ENCODE data around the gene PLAAT4.

The PLAAT4 gene

GRCh38 chr11:63508745-63509144 lies 27.9 kb upstream of the PLAAT4 start:
- no peak overlapping the region for H3K4me3 ChIP-seq (replicated peaks; ENCODE audit: low read depth, low read length)
- TF ChIP-seq, protein P1, sequence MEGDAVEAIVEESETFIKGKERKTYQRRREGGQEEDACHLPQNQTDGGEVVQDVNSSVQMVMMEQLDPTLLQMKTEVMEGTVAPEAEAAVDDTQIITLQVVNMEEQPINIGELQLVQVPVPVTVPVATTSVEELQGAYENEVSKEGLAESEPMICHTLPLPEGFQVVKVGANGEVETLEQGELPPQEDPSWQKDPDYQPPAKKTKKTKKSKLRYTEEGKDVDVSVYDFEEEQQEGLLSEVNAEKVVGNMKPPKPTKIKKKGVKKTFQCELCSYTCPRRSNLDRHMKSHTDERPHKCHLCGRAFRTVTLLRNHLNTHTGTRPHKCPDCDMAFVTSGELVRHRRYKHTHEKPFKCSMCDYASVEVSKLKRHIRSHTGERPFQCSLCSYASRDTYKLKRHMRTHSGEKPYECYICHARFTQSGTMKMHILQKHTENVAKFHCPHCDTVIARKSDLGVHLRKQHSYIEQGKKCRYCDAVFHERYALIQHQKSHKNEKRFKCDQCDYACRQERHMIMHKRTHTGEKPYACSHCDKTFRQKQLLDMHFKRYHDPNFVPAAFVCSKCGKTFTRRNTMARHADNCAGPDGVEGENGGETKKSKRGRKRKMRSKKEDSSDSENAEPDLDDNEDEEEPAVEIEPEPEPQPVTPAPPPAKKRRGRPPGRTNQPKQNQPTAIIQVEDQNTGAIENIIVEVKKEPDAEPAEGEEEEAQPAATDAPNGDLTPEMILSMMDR (IDR thresholded peaks at IDR 0.05; ENCODE audit: low read length, missing control alignments) = no peak
- no peak for DNase-seq (ENCODE audit: low read depth)

DNA sequence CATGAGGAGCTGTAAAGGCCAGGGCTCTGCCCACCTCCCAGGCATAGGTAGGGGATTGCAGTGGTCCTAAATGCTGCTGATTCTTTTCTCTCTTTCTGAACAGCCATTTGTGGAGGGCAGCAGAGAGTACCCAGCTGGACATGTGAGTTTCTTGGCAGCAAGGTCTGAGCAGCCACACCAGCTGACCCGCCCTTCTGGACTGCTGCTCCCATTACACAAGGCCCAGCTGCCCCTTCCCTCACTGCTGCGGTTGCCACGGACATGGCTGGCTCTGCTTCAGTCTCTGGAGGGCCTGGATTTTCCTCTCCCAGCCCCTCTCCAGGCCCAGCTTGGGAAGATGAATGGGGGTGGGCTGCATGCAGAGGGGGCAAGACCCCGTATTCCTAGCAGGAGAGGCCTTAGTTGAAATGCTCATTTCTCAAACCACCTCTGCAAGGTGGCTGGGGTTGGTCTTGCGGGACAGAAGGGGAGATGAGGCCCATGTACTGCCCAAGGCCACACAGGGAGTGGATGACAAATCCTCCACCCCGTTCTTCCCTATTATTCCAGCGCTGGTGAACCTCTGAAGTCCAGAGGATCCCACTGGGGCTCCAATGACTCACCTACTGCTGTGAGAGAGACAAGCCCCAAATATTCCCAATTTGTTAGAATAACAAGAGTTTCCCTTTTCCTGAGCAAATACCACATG lies 26.1 kb upstream of the PLAAT4 start:
- no peak overlapping the region for H3K4me3 ChIP-seq (replicated peaks; ENCODE audit: low read depth, low read length)
- DNase-seq (ENCODE audit: low read depth) = peak; percentile 53
- TF ChIP-seq, protein P1 (IDR thresholded peaks at IDR 0.05; ENCODE audit: low read length, missing control alignments) = no peak

DNA sequence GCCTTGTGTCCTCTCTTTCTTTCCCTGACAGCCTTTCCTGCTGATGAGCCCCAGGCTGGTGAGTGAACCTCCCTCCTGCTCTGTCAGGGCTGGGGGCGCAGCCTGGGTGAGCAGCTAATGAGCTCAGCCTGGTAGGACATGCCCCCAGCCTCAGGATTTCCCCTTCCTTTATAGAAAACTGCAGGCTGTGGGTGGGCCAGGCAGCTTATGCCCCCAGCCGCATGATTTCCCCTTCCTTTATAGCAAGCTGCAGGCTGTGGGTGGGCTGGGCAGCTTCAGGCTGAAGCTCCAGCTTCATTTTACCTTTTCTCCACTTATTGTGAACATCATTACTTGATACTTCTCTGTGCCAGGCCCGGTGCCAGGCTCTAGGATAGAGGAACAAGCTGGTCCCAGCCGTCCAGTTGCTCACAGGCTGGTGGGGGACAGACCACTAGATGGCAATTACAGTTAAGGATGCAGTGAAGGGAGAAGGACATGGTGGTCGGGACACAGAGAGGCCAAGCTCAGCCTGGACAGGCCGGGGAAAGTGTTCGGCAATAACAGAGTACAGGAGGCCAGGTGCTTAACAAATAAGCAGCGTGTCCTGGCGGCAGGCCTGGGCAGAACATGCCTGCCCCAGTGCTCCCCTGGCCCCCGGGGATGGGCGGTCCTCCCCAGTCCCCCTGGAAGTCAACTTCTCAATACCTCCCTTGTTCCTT lies 25.4 kb upstream of the PLAAT4 start:
- DNase-seq (ENCODE audit: low read depth) = no peak
- TF ChIP-seq, protein P1 (IDR thresholded peaks at IDR 0.05; ENCODE audit: low read length, missing control alignments) = no peak
- H3K4me3 ChIP-seq (replicated peaks; ENCODE audit: low read depth, low read length) = no peak overlapping the region

DNA sequence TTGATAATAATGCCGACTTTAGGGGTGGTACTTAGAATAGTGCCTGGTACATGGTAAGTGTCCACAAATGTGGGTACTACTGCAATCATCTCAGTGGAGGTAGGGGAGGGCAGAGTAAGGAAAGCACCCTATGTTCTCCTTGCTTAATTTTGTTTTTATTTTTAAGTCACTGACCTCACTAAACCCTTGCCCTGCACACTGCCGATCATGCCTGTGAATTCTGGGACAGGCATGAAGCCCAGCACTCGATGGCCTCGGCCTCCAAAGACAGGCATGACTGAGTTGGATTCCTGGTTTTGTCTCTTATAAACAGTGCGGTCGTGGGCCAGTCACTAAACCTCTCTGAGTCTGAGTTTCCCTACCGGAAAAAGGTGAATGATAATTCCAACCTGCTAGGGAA lies 23.8 kb upstream of the PLAAT4 start:
- no peak overlapping the region for H3K4me3 ChIP-seq (replicated peaks; ENCODE audit: low read depth, low read length)
- DNase-seq (ENCODE audit: low read depth) = no peak
- TF ChIP-seq, protein P1 (IDR thresholded peaks at IDR 0.05; ENCODE audit: low read length, missing control alignments) = no peak

DNA sequence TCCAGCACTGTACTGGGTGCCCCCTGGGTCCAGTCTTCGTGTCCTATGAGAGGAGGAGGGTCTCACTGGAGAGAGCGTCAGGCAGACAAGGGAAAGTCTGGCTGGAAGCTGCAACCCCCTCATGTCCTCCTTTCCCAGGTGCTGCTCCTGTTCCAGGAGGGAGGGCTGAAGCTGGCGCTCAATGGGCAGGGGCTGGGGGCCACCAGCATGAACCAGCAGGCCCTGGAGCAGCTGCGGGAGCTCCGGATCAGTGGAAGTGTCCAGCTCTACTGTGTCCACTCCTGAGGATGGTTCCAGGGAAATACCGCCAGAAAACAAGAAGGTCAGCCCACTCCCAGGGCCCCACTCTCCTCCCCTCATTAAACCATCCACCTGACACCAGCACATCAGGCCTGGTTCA lies 20.5 kb upstream of the PLAAT4 start:
- no peak overlapping the region for H3K4me3 ChIP-seq (replicated peaks; ENCODE audit: low read depth, low read length)
- TF ChIP-seq, protein P1 (IDR thresholded peaks at IDR 0.05; ENCODE audit: low read length, missing control alignments) = no peak
- DNase-seq (ENCODE audit: low read depth) = no peak

DNA sequence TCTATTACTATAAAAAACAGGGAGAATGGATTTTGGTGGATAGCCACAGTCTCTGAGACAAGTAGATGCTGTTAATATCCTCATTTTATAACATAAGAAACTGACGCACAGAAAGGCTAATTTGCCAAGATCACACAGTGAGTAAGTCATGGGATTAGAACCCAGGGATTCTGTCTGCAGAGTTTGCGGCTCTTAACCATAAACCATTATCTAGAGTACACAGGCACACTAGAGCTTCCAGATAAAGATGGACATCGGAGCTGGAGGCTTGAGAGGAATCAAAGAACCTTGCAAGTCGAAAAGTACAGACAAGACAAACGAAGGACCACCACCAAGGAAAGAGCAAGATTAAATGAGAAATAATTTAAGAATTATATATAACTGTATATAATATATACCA lies 19.5 kb upstream of the PLAAT4 start:
- TF ChIP-seq, protein P1 (IDR thresholded peaks at IDR 0.05; ENCODE audit: low read length, missing control alignments) = no peak
- DNase-seq (ENCODE audit: low read depth) = no peak
- no peak overlapping the region for H3K4me3 ChIP-seq (replicated peaks; ENCODE audit: low read depth, low read length)
